ENCODE measurements around the gene SLC8A2. TPM values are rescaled to one million over a fixed set of nuclear protein-coding genes. Genes with fewer than 3 reads are reported as not detected.

SLC8A2 gene
- not detected for total RNA-seq

- H3K4me3 ChIP-seq: no peak within 1 kb of the TSS
- intact Hi-C loops (cut with DNase I; ENCODE audit: low total_unique reads): no loop called here
- ATAC-seq: no peak
Observed at GRCh38 chr19:47471733-47472457, at the start of gene SLC8A2. TSS of gene SLC8A2 (minus strand) at chr19:47471893. CDS start at chr19:47466403, 5,490 bp downstream.

GRCh38 chr19:47520839-47521238 is 49.1 kb upstream of the SLC8A2 start:
- in situ Hi-C loops (cut with MboI; ENCODE audit: low sequenced_read_pairs in 4 of 4) (loop anchor here in 2 of 4 donors (5.0 to 10.0 kb wide), 2 partner anchors 74 to 84 kb away; no protein-coding TSS in a partner anchor), intact Hi-C loops (cut with DNase I; ENCODE audit: low total_unique reads) (no loop called here)
- TF ChIP-seq CTCF (IDR thresholded peaks at IDR 0.05 in 4 of 5, conservative IDR thresholded peaks at IDR 0.05 in 1 of 5): no peak
- no peak for TF ChIP-seq POLR2A (IDR thresholded peaks at IDR 0.05)
- no peak overlapping the region for H3K27ac ChIP-seq
- H3K36me3 ChIP-seq: no peaks in the 10 kb centered on the region
- H3K9me3 ChIP-seq: no peaks in the 10 kb centered on the region
- H3K27me3 ChIP-seq: no peaks in the 10 kb centered on the region
- no peak overlapping the region for H3K4me3 ChIP-seq
- peaks cover 10 to 11% of the 10 kb centered on the region in 2 donors for H3K4me1 ChIP-seq
- ATAC-seq (no peak), DNase-seq (no peak)

More at GRCh38 chr19:47471733-47472457, at the start of gene SLC8A2:
- no peak for DNase-seq
- Histone ChIP-seq H3K27me3 (peaks cover 41 to 57% (median 49%) of the 10 kb centered on the region in 3 donors), H3K9me3 (no peaks in the 10 kb centered on the region), H3K36me3 (no peaks in the 10 kb centered on the region), H3K4me1 (no peaks in the 10 kb centered on the region), H3K27ac (no peak within 1 kb of the TSS)
- TF ChIP-seq CTCF (IDR thresholded peaks at IDR 0.05 in 4 of 5, conservative IDR thresholded peaks at IDR 0.05 in 1 of 5) (no peak), POLR2A (IDR thresholded peaks at IDR 0.05) (no peak)
- in situ Hi-C loops (cut with MboI; ENCODE audit: low sequenced_read_pairs in 4 of 4): no loop called here

DNA sequence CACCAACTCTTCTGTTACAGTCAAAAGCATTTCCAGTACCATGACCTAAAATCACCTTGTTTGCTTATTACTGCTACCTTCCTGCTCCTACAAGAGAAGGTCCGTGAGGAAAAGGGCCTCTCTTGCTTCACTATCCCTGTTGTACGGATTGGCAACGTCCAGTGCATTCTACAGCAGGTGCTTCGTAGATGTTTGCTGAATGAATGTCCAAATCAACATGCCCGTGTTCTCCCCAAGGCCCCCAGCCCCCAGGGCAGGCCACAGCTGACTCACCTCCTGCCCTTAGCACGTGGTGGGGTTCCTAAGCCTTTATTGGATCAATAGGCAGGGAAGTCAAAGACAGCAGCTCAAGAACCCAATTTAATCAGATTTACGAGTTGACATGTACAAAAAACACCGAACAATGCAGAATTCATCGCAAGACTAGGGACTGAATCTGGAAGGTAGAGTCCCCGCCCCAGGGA is 48.7 kb upstream of the SLC8A2 start:
- no peak for ATAC-seq
- TF ChIP-seq CTCF (IDR thresholded peaks at IDR 0.05 in 4 of 5, conservative IDR thresholded peaks at IDR 0.05 in 1 of 5) (no peak), POLR2A (IDR thresholded peaks at IDR 0.05) (no peak)
- no peaks in the 10 kb centered on the region for H3K36me3 ChIP-seq
- in situ Hi-C loops (cut with MboI; ENCODE audit: low sequenced_read_pairs in 4 of 4): loop anchor here in 2 of 4 donors (5.0 to 10.0 kb wide), 2 partner anchors 74 to 83 kb away; no protein-coding TSS in a partner anchor
- DNase-seq: no peak
- H3K9me3 ChIP-seq: no peaks in the 10 kb centered on the region
- H3K27ac ChIP-seq: no peak overlapping the region
- H3K4me3 ChIP-seq: no peak overlapping the region
- H3K27me3 ChIP-seq: no peaks in the 10 kb centered on the region
- peaks cover 14% of the 10 kb centered on the region in 2 donors for H3K4me1 ChIP-seq
- intact Hi-C loops (cut with DNase I; ENCODE audit: low total_unique reads): no loop called here

- no peak for ATAC-seq
- no peaks in the 10 kb centered on the region for H3K36me3 ChIP-seq
- no peaks in the 10 kb centered on the region for H3K27me3 ChIP-seq
- in situ Hi-C loops (cut with MboI; ENCODE audit: low sequenced_read_pairs in 4 of 4): loop anchor here (5.0 to 10.0 kb wide), 4 partner anchors 82 to 186 kb away; no protein-coding TSS in a partner anchor
- no peak overlapping the region for H3K4me3 ChIP-seq
- H3K4me1 ChIP-seq: peaks cover 14 to 19% of the 10 kb centered on the region in 2 donors
- H3K27ac ChIP-seq: no peak overlapping the region
- intact Hi-C loops (cut with DNase I; ENCODE audit: low total_unique reads): loop anchor here (5.0 to 10.0 kb wide), 2 partner anchors 244 to 917 kb away; partner anchors contain the start of genes CALM3 and INAFM1
- TF ChIP-seq CTCF (IDR thresholded peaks at IDR 0.05 in 4 of 5, conservative IDR thresholded peaks at IDR 0.05 in 1 of 5) (no peak), POLR2A (IDR thresholded peaks at IDR 0.05) (no peak)
- no peak for DNase-seq
- H3K9me3 ChIP-seq: no peaks in the 10 kb centered on the region
Observed at GRCh38 chr19:47518854-47519253, 47.2 kb upstream of the SLC8A2 start.

Data from gastrocnemius medialis (tissue), 4 donors.